ENCODE measurements around the gene PLEKHH2.
"Not testable (repeated sequence)": the region's sequence is repeated elsewhere in the genome, so short reads cannot be mapped to it uniquely, and the experiment has no call there.

The PLEKHH2 gene

GRCh38 chr2:43717322-43717721, 80.3 kb downstream of the PLEKHH2 start:
- DNase-seq (ENCODE audit: low read depth, low spot score), result no peak

- DNase-seq (ENCODE audit: low read depth, low spot score), result no peak
These were observed 81.6 kb downstream of the PLEKHH2 start for GRCh38 chr2:43718530-43719124.

- DNase-seq (ENCODE audit: low read depth, low spot score), result no peak
These were observed 87.9 kb downstream of the PLEKHH2 start for GRCh38 chr2:43724728-43725526.

DNA sequence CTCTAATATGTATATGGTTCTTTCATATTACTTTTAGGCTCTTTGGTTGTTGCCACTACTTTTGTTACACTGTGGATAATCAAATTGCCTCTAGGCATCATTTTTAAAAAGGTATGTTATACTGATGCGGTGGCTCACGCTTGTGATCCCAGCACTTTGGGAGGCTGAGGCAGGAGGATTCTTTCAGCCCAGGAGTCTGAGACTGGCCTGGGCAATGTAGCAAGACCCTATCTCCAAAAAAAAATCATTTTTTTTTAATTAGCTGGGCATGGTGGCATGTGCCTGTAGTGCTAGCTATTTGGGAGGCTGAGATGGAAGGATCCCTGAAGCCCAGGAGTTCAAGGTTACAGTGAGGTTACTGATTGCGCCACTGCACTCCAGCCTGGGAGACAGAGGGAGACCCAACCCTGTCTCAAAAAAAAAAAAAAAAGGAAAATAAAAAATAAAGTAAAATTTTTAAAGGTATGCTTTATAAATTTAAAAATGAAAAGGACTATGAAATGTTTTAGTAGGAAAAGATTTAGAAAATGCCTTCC, 88.7 kb downstream of the PLEKHH2 start:
- no peak for DNase-seq (ENCODE audit: low read depth, low spot score)

GRCh38 chr2:43726961-43727633, 90.0 kb downstream of the PLEKHH2 start:
- not testable (repeated sequence) for DNase-seq (ENCODE audit: low read depth, low spot score)

DNA sequence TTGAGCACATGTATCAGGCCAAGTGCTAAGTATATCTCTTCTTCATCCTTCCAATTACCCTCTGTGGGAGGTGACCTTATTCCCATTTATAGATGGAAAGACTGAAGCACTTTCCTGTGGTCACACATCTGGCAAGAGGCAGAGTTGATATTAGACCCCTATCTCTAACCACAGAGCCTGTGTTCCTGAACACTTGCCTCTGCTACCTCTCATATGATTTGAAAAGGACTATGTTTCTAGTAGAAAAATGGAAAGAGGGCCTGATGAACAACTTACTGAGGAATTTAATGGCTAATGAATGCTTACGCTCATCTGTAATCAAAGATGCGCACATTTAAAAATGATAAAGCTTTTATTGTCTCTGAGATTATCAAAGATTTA, 90.6 kb downstream of the PLEKHH2 start:
- DNase-seq (ENCODE audit: low read depth, low spot score), result no peak

DNA sequence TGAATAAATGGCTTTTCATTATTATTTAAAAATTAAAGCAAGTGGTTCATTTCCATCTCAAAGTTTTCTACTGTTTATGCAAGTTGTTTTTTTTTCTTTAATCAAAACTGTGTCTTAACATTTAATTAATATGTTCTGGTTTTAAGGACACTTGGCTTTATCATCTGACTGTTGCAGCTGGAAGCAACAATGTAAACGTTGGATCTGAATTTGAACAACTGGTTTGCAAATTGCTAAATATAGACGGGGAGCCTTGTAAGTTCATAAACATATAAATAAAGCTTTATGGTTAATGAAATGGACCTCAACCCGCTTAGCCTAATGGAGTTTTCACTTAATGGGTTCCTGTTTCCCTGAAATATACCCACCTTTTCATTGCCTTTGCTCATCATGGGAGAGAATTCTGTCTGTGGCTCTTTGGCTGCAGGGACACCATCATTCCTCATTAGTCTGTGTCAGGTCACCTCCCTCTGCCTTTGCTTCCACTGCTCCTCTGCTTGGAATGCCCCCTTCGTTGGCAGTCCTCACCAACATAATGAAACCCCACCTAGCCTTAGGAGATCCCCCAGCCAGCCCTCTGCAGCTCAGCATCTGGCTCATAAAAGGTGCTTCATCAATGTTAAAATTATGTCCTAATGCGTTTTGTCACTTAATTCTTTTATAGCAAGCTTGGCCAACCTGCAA, 92.6 kb downstream of the PLEKHH2 start:
- no peak for DNase-seq (ENCODE audit: low read depth, low spot score)

- no peak for DNase-seq (ENCODE audit: low read depth, low spot score)
These were observed 94.2 kb downstream of the PLEKHH2 start for GRCh38 chr2:43731211-43731610.

GRCh38 chr2:43736637-43737036, 99.6 kb downstream of the PLEKHH2 start:
- no peak for DNase-seq (ENCODE audit: low read depth, low spot score)

DNA sequence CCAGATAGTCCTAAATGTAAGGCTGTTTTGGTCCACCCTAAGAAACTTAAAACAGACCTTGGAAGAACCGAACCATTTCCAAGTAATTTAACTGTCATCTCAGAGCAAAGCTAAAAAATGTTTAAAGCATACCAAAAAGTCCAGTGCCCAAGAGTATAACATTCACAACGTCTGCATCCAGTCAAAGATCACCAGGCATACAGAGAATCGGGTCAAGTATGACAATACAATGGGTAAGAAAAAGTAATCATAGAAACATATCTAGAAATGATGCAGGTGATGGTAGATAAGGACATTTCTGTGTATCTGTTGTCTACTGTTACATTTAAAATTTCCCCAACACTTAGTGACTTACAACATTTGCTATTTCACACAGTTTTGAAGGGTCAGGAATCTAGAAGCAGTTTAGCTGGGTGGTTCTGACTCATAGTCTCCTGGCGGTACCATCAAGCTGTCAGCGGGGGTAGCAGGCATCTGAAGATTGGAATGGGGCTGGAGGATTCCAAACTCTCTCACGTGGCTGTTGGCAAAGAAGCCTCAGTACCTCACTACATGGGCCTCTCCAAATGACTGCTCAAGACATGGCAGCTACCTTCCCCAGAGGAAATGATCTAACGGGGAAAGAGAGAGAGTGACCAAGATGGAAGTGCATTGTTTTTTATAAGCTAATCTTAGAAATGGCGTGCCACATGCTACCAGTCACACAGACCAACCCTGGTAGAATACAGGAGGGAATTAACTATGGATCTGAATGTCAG, 100.2 kb downstream of the PLEKHH2 start:
- DNase-seq (ENCODE audit: low read depth, low spot score), result no peak

- DNase-seq (ENCODE audit: low read depth, low spot score), result no peak
These were observed 100.8 kb downstream of the PLEKHH2 start for GRCh38 chr2:43737855-43738254.

DNA sequence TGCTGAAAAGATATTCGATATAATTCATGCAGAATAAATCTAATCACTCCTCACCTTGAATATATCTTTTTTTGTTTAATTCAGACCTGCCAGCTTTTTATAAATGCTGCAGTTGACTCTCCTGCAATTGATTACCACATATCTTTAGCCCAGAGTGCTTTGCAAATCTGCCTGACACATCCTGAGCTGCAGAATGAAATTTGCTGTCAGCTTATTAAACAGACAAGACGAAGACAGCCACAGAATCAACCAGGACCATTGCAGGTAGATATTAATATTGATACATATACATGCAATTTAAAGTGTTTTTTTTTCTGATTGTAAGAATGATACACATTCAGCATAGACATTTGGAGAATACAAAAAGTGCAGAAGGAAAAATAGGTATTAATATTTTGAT, 101.2 kb downstream of the PLEKHH2 start:
- no peak for DNase-seq (ENCODE audit: low read depth, low spot score)

DNA sequence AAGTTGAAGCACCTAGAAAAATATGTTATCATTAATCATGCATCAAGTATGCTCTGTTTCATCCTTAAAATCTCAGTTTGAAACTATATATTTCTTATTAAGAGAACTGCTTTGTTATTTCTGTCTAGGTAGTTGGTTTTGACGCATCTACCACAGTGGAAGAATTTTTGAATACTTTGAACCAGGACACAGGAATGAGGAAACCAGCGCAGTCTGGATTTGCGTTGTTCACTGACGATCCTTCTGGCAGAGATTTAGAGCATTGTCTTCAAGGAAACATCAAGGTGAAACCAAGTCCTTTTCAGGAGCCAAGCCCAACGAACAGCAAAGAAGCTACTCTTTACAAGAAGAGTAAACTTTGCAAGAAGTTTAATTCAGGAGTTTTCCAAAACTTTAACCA, 106.6 kb downstream of the PLEKHH2 start:
- no peak for DNase-seq (ENCODE audit: low read depth, low spot score)

DNA sequence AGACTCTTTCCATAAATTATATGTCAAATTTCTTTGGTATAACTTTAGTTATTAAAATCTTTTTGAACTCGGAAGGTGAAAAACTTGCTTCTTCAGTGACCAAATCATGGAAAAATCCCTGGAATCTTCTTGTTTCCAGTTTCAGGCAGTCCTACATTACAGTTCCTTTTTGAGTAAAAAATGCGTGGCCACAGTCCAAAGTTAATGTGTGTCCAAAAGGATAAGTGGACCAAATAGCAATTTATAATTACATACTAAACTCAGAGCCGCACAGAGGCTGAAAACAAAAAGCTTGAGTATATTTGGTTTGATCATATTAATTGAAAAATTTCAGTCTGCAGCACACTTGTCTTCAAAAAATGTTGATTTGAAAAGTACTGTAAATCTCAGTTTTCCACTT, 108.4 kb downstream of the PLEKHH2 start:
- no peak for DNase-seq (ENCODE audit: low read depth, low spot score)

DNA sequence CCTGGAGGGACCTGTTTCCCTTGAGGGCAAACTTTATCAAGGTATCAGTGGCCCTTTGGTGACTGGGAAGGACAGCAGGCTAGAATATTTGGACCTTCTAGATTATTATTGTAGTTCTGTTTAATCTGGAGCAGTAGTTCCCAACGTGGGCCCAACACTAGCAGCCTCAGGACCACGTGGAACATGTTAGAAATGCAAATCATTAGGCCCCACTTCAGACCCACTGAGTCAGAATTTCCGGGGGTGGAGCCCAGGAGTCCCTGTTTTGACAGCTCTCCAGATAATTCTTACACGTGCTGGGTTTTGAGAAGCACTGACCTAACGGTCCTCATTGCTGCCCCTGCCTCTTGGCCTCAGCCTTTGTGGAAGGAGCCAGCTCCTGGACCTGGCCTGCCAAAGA, 111.3 kb downstream of the PLEKHH2 start:
- DNase-seq (ENCODE audit: low read depth, low spot score), result no peak

GRCh38 chr2:43749583-43749982, 112.5 kb downstream of the PLEKHH2 start:
- no peak for DNase-seq (ENCODE audit: low read depth, low spot score)

- DNase-seq (ENCODE audit: low read depth, low spot score), result no peak
These were observed 114.5 kb downstream of the PLEKHH2 start for GRCh38 chr2:43751476-43751990.

DNA sequence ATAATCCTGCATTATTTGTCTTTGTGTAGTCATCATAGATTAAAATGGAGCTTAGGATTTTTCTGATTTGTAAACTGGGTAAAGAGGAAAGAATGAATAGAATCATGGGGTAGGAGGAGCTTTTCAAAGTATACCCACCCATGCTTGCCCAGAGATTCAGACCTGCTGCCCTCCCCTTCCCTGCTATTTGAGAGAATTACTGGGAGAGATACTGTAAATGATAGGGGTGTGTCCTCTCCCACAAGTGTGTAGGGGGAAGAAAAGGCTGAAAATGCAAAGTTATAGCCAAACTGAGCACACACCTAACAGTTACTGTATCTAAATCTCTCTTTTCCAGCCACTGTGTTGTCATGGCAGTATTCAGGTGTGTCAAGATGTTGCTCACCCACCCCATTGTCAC, 115.2 kb downstream of the PLEKHH2 start:
- no peak for DNase-seq (ENCODE audit: low read depth, low spot score)

GRCh38 chr2:43754180-43754579, 117.1 kb downstream of the PLEKHH2 start:
- DNase-seq (ENCODE audit: low read depth, low spot score), result no peak

- DNase-seq (ENCODE audit: low read depth, low spot score), result no peak
These were observed 121.7 kb downstream of the PLEKHH2 start for GRCh38 chr2:43758739-43759138.

- DNase-seq (ENCODE audit: low read depth, low spot score), result no peak
These were observed 122.1 kb downstream of the PLEKHH2 start for GRCh38 chr2:43759195-43759594.
